ENCODE results near the gene PGA5.
A peak's percentile ranks its signal among the peaks of the same experiment; 100 is the strongest.
"Not testable (repeated sequence)": the region's sequence is repeated elsewhere in the genome, so short reads cannot be mapped to it uniquely, and the experiment has no call there.

Gene PGA5

DNA sequence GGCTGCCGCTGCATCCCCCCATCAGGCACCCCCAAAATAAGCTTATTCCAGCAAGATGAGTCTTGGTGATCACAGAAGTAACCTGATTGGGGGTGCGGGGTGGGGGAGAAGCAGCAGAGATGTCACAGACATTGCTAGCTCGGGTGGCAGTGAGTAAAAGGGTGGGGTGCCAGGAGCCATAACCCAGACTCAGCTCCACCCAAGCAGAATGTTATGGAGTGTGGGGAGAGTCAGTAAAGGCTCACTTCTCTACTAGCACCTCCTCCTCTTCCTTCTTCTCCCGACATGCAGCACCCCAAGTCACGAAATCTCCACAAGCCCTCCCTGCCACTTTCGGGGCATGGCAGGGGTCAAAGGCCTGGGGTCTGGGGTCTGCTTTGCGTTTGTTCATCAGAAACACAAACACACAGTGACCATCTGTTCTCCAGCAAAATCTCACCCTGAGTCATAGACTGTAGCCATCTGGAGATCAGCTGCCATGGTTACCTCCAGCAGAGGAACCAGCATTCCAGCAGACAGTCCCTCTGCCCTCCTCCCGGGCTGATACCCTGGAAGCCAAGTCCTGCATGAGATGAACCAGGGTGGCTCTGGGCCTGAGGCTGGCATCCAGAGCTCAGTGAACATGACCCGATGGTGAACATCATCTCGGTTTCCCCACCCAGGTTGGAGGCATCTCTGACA lies 4.4 kb downstream of the PGA5 start:
- H3K23ac ChIP-seq (ENCODE audit: low read depth, low read length, poor library complexity); H3K79me1 ChIP-seq (ENCODE audit: low read depth, low read length); H2BK5ac ChIP-seq (ENCODE audit: low read length); H3K9me3 ChIP-seq (replicated peaks in 1 of 2; ENCODE audit: control insufficient read depth in 2 of 2, insufficient read depth in 1 of 2, low read depth in 1 of 2, low read length in 2 of 2); H3K4me3 ChIP-seq (ENCODE audit: low read length in 2 of 2); H3K18ac ChIP-seq (ENCODE audit: low read length); H3K27ac ChIP-seq (replicated peaks; ENCODE audit: low read length); H3K4me2 ChIP-seq (ENCODE audit: insufficient read depth, low read length, poor library complexity, severe bottlenecking); H3K9ac ChIP-seq (ENCODE audit: low read depth, low read length, poor library complexity); H2BK12ac ChIP-seq (ENCODE audit: low read length); H2AFZ ChIP-seq (ENCODE audit: low read length); H4K91ac ChIP-seq (ENCODE audit: low read depth, low read length, poor library complexity); H4K8ac ChIP-seq (ENCODE audit: low read depth, low read length); H2BK120ac ChIP-seq (ENCODE audit: low read depth, low read length); H3K14ac ChIP-seq (ENCODE audit: low read length); H3K4me1 ChIP-seq (ENCODE audit: control insufficient read depth in 2 of 2, insufficient read depth in 1 of 2, low read depth in 1 of 2, low read length in 2 of 2); H3K27me3 ChIP-seq (ENCODE audit: control insufficient read depth in 3 of 3, insufficient read depth in 3 of 3, low read depth in 1 of 3, low read length in 3 of 3); H3K36me3 ChIP-seq (replicated peaks in 1 of 2; ENCODE audit: control insufficient read depth in 2 of 2, insufficient read depth in 2 of 2, low read length in 2 of 2); H2AK5ac ChIP-seq (ENCODE audit: low read depth, low read length); H2BK15ac ChIP-seq (ENCODE audit: low read length); DNase-seq (ENCODE audit: low spot score); H3K4ac ChIP-seq (ENCODE audit: low read length): not testable (repeated sequence)
- WGBS, 2 donors (ENCODE audit: extremely low coverage in 2 of 2, insufficient read length in 2 of 2, insufficient replicate concordance in 1 of 2): no CpG with 5 or more reads among the region's 10 CpGs

GRCh38 chr11:61248071-61248470 lies 7.1 kb downstream of the PGA5 start:
- not testable (repeated sequence) for H3K4me1 ChIP-seq (ENCODE audit: control insufficient read depth in 2 of 2, insufficient read depth in 1 of 2, low read depth in 1 of 2, low read length in 2 of 2); H4K8ac ChIP-seq (ENCODE audit: low read depth, low read length); H3K79me1 ChIP-seq (ENCODE audit: low read depth, low read length); H3K4ac ChIP-seq (ENCODE audit: low read length); H3K27me3 ChIP-seq (ENCODE audit: control insufficient read depth in 3 of 3, insufficient read depth in 3 of 3, low read depth in 1 of 3, low read length in 3 of 3); DNase-seq (ENCODE audit: low spot score); H2AFZ ChIP-seq (ENCODE audit: low read length); H3K9me3 ChIP-seq (replicated peaks in 1 of 2; ENCODE audit: control insufficient read depth in 2 of 2, insufficient read depth in 1 of 2, low read depth in 1 of 2, low read length in 2 of 2); H3K4me3 ChIP-seq (ENCODE audit: low read length in 2 of 2); H3K4me2 ChIP-seq (ENCODE audit: insufficient read depth, low read length, poor library complexity, severe bottlenecking); H3K27ac ChIP-seq (replicated peaks; ENCODE audit: low read length); H2AK5ac ChIP-seq (ENCODE audit: low read depth, low read length); H3K23ac ChIP-seq (ENCODE audit: low read depth, low read length, poor library complexity); H3K9ac ChIP-seq (ENCODE audit: low read depth, low read length, poor library complexity); H3K18ac ChIP-seq (ENCODE audit: low read length); H2BK15ac ChIP-seq (ENCODE audit: low read length); H2BK120ac ChIP-seq (ENCODE audit: low read depth, low read length); H2BK5ac ChIP-seq (ENCODE audit: low read length); H3K14ac ChIP-seq (ENCODE audit: low read length); H4K91ac ChIP-seq (ENCODE audit: low read depth, low read length, poor library complexity); H3K36me3 ChIP-seq (replicated peaks in 1 of 2; ENCODE audit: control insufficient read depth in 2 of 2, insufficient read depth in 2 of 2, low read length in 2 of 2)
- peak overlapping the region; percentile 58 for H2BK12ac ChIP-seq (ENCODE audit: low read length)
- no CpG with 5 or more reads among the region's 9 CpGs for WGBS, 2 donors (ENCODE audit: extremely low coverage in 2 of 2, insufficient read length in 2 of 2, insufficient replicate concordance in 1 of 2)

DNA sequence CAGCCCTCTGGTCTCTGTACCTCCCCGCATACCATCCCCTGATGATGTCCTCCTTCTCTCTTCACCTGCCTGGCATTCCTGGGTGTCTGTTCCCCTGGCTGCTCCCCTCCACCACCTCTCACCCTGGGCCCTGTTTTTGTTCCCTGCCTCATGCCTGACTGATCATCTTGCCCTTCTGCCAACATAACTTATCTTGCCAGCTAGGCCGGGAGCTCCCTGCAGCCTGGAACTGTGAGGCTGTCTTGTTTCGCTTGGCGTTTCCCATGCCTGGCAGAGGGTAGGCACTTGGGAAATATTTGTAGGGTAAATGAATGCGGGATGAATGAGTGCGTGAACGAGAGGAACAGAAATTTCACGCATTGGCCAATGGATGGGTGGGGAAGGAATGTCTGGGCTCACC lies 8.2 kb downstream of the PGA5 start:
- H2BK12ac ChIP-seq (ENCODE audit: low read length); H3K27ac ChIP-seq (replicated peaks; ENCODE audit: low read length); H3K9ac ChIP-seq (ENCODE audit: low read depth, low read length, poor library complexity); H3K4me1 ChIP-seq (ENCODE audit: control insufficient read depth in 2 of 2, insufficient read depth in 1 of 2, low read depth in 1 of 2, low read length in 2 of 2); H3K4me2 ChIP-seq (ENCODE audit: insufficient read depth, low read length, poor library complexity, severe bottlenecking); H3K18ac ChIP-seq (ENCODE audit: low read length); H3K79me1 ChIP-seq (ENCODE audit: low read depth, low read length); H2BK5ac ChIP-seq (ENCODE audit: low read length); H2AFZ ChIP-seq (ENCODE audit: low read length); H3K36me3 ChIP-seq (replicated peaks in 1 of 2; ENCODE audit: control insufficient read depth in 2 of 2, insufficient read depth in 2 of 2, low read length in 2 of 2); H3K4ac ChIP-seq (ENCODE audit: low read length); H4K91ac ChIP-seq (ENCODE audit: low read depth, low read length, poor library complexity); H2BK120ac ChIP-seq (ENCODE audit: low read depth, low read length); H2BK15ac ChIP-seq (ENCODE audit: low read length); H3K14ac ChIP-seq (ENCODE audit: low read length); H3K4me3 ChIP-seq (ENCODE audit: low read length in 2 of 2); H3K27me3 ChIP-seq (ENCODE audit: control insufficient read depth in 3 of 3, insufficient read depth in 3 of 3, low read depth in 1 of 3, low read length in 3 of 3); H3K9me3 ChIP-seq (replicated peaks in 1 of 2; ENCODE audit: control insufficient read depth in 2 of 2, insufficient read depth in 1 of 2, low read depth in 1 of 2, low read length in 2 of 2); DNase-seq (ENCODE audit: low spot score); H4K8ac ChIP-seq (ENCODE audit: low read depth, low read length); H2AK5ac ChIP-seq (ENCODE audit: low read depth, low read length); H3K23ac ChIP-seq (ENCODE audit: low read depth, low read length, poor library complexity): not testable (repeated sequence)
- 100% methylated on average over 4 of the region's 8 CpGs; no CpG with 5 or more reads in 1 of the 2 donors for WGBS, 2 donors (ENCODE audit: extremely low coverage in 2 of 2, insufficient read length in 2 of 2, insufficient replicate concordance in 1 of 2)

DNA sequence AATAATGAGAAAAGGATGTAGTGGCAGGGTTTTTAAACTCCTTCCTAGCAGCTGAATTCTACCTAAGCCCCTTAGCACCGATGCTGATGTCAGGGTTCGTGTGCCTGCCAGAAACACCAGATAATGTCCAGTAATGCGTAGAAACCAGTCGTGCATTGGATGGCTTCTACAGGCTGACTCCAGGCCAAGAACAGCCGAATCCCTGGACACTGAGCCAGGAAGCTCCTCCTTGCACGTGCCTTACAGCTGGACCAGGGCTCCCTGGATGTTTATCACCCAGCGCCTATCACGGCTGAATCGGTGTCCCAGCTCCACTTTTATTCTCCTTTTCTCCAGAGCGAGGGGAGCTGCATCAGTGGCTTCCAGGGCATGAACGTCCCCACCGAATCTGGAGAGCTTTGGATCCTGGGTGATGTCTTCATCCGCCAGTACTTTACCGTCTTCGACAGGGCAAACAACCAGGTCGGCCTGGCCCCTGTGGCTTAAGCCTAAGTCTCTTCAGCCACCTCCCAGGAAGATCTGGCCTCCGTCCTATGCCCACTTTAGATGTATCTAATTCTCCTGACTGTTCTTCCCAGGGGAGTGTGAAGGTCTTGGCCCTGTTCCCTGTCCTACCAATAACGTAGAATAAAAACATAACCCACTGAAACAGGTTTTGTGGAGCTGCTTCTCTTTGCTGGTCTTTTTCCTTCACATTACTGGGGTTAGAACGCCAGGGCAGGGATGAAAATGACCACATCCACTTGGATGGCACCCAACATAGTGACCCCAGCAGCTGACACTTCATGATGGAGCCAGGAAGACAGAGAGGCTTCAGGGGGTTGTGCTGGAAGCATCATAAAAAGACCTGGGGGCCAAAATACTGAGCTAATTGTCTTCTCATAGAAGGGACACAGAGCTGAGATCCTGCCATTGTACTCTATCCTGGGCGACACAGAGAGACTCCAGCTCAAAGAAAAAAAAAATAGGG lies 10.1 kb downstream of the PGA5 start:
- H4K91ac ChIP-seq (ENCODE audit: low read depth, low read length, poor library complexity); H3K23ac ChIP-seq (ENCODE audit: low read depth, low read length, poor library complexity); H3K27ac ChIP-seq (replicated peaks; ENCODE audit: low read length); H2AK5ac ChIP-seq (ENCODE audit: low read depth, low read length); H2BK120ac ChIP-seq (ENCODE audit: low read depth, low read length); H3K4ac ChIP-seq (ENCODE audit: low read length); H4K8ac ChIP-seq (ENCODE audit: low read depth, low read length); H3K9me3 ChIP-seq (replicated peaks in 1 of 2; ENCODE audit: control insufficient read depth in 2 of 2, insufficient read depth in 1 of 2, low read depth in 1 of 2, low read length in 2 of 2); H3K4me1 ChIP-seq (ENCODE audit: control insufficient read depth in 2 of 2, insufficient read depth in 1 of 2, low read depth in 1 of 2, low read length in 2 of 2); H3K4me3 ChIP-seq (ENCODE audit: low read length in 2 of 2); H3K9ac ChIP-seq (ENCODE audit: low read depth, low read length, poor library complexity); H2AFZ ChIP-seq (ENCODE audit: low read length); H3K36me3 ChIP-seq (replicated peaks in 1 of 2; ENCODE audit: control insufficient read depth in 2 of 2, insufficient read depth in 2 of 2, low read length in 2 of 2); DNase-seq (ENCODE audit: low spot score); H2BK15ac ChIP-seq (ENCODE audit: low read length); H2BK5ac ChIP-seq (ENCODE audit: low read length); H3K18ac ChIP-seq (ENCODE audit: low read length); H3K27me3 ChIP-seq (ENCODE audit: control insufficient read depth in 3 of 3, insufficient read depth in 3 of 3, low read depth in 1 of 3, low read length in 3 of 3); H3K79me1 ChIP-seq (ENCODE audit: low read depth, low read length); H3K4me2 ChIP-seq (ENCODE audit: insufficient read depth, low read length, poor library complexity, severe bottlenecking); H2BK12ac ChIP-seq (ENCODE audit: low read length); H3K14ac ChIP-seq (ENCODE audit: low read length): not testable (repeated sequence)
- WGBS, 2 donors (ENCODE audit: extremely low coverage in 2 of 2, insufficient read length in 2 of 2, insufficient replicate concordance in 1 of 2): no CpG with 5 or more reads among the region's 20 CpGs
